ENCODE data around the gene AXL. TPM values are rescaled to one million over a fixed set of nuclear protein-coding genes. Genes with fewer than 3 reads are reported as not detected.

The AXL gene
- total and polyA plus RNA-seq, 2 of the 13 experiments (the other 11 are each of a cell fraction or from before 2014, with no cell fraction given) = 0.71 to 5.9 TPM

DNA sequence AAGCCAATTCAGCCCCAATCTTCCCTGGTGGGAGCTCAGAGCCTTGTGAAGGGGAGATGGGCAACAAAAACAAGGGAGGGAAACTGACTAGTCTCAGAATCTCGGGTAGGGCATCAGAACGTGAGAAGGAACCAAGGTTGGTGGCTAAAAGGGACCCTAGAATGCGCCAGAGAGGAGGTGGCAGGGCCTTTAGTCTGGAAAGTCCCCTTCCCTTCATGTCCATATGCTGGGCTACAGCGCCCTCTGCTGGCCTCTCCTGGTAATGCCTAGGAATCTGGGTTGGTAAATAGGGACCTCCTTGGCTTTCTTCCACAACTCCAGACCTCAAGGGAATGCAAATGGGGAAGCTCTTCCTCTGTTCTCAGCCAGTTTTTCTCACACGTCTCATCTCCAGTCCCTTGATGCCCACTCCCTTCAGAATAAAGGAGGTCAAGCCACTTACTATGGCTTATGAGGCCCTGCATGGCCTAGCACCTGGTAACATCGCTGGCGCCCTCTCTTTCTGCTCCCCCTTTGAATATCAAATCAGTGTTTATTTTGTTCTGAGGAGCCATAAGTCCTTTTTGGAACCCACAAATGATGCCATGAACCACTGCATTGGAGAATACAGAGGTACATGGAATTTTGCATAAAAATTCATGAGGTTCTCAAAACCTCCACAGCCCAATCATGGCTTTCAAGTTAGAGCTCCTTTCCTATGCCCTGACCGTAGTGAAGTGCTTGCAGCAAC, 89.6 kb downstream of the AXL start (continued):
- TF ChIP-seq ARID4A (CRISPR knock-in tag; IDR thresholded peaks at IDR 0.05; ENCODE audit: borderline replicate concordance) (peak; percentile 31; the same call in 1 of the 2 replicates), ZNF703 (CRISPR knock-in tag; IDR thresholded peaks at IDR 0.05; ENCODE audit: borderline replicate concordance) (no peak), FOXA3 (CRISPR knock-in tag; IDR thresholded peaks at IDR 0.05) (peak; percentile 73; the same call in 1 of the 2 replicates), ZNF3 (CRISPR knock-in tag; IDR thresholded peaks at IDR 0.05) (no peak), SATB2 (CRISPR knock-in tag; IDR thresholded peaks at IDR 0.05) (no peak), ZNF607 (CRISPR knock-in tag; IDR thresholded peaks at IDR 0.05; ENCODE audit: borderline replicate concordance) (no peak), ZNF121 (CRISPR knock-in tag; IDR thresholded peaks at IDR 0.05) (no peak), PBX2 (CRISPR knock-in tag; IDR thresholded peaks at IDR 0.05) (no peak), ZNF501 (CRISPR knock-in tag; IDR thresholded peaks at IDR 0.05) (peak; percentile 50; the same call in 1 of the 2 replicates), NFKBIZ (CRISPR knock-in tag; IDR thresholded peaks at IDR 0.05) (0 out of 2 replicates have a peak, but pooled peaks have one; percentile 6), SRSF4 (IDR thresholded peaks at IDR 0.05; ENCODE audit: low read depth, low read length, poor library complexity, severe bottlenecking) (no peak)
- TF ChIP-seq, protein P1, sequence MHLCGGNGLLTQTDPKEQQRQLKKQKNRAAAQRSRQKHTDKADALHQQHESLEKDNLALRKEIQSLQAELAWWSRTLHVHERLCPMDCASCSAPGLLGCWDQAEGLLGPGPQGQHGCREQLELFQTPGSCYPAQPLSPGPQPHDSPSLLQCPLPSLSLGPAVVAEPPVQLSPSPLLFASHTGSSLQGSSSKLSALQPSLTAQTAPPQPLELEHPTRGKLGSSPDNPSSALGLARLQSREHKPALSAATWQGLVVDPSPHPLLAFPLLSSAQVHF (CRISPR knock-in tag; IDR thresholded peaks at IDR 0.05) = no peak
- TF ChIP-seq, protein P2, sequence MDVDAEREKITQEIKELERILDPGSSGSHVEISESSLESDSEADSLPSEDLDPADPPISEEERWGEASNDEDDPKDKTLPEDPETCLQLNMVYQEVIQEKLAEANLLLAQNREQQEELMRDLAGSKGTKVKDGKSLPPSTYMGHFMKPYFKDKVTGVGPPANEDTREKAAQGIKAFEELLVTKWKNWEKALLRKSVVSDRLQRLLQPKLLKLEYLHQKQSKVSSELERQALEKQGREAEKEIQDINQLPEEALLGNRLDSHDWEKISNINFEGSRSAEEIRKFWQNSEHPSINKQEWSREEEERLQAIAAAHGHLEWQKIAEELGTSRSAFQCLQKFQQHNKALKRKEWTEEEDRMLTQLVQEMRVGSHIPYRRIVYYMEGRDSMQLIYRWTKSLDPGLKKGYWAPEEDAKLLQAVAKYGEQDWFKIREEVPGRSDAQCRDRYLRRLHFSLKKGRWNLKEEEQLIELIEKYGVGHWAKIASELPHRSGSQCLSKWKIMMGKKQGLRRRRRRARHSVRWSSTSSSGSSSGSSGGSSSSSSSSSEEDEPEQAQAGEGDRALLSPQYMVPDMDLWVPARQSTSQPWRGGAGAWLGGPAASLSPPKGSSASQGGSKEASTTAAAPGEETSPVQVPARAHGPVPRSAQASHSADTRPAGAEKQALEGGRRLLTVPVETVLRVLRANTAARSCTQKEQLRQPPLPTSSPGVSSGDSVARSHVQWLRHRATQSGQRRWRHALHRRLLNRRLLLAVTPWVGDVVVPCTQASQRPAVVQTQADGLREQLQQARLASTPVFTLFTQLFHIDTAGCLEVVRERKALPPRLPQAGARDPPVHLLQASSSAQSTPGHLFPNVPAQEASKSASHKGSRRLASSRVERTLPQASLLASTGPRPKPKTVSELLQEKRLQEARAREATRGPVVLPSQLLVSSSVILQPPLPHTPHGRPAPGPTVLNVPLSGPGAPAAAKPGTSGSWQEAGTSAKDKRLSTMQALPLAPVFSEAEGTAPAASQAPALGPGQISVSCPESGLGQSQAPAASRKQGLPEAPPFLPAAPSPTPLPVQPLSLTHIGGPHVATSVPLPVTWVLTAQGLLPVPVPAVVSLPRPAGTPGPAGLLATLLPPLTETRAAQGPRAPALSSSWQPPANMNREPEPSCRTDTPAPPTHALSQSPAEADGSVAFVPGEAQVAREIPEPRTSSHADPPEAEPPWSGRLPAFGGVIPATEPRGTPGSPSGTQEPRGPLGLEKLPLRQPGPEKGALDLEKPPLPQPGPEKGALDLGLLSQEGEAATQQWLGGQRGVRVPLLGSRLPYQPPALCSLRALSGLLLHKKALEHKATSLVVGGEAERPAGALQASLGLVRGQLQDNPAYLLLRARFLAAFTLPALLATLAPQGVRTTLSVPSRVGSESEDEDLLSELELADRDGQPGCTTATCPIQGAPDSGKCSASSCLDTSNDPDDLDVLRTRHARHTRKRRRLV (CRISPR knock-in tag; IDR thresholded peaks at IDR 0.05) = no peak
- TF ChIP-seq, protein P3, sequence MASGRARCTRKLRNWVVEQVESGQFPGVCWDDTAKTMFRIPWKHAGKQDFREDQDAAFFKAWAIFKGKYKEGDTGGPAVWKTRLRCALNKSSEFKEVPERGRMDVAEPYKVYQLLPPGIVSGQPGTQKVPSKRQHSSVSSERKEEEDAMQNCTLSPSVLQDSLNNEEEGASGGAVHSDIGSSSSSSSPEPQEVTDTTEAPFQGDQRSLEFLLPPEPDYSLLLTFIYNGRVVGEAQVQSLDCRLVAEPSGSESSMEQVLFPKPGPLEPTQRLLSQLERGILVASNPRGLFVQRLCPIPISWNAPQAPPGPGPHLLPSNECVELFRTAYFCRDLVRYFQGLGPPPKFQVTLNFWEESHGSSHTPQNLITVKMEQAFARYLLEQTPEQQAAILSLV (CRISPR knock-in tag; IDR thresholded peaks at IDR 0.05; ENCODE audit: borderline replicate concordance) = no peak
- TF ChIP-seq, protein P4, sequence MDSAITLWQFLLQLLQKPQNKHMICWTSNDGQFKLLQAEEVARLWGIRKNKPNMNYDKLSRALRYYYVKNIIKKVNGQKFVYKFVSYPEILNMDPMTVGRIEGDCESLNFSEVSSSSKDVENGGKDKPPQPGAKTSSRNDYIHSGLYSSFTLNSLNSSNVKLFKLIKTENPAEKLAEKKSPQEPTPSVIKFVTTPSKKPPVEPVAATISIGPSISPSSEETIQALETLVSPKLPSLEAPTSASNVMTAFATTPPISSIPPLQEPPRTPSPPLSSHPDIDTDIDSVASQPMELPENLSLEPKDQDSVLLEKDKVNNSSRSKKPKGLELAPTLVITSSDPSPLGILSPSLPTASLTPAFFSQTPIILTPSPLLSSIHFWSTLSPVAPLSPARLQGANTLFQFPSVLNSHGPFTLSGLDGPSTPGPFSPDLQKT (CRISPR knock-in tag; IDR thresholded peaks at IDR 0.05; ENCODE audit: borderline replicate concordance) = no peak

All from HepG2 (cell line).